Measurements from ENCODE around the gene MOSPD2.

Gene MOSPD2

GRCh38 chrX:14851526-14851925 lies 21.7 kb upstream of the MOSPD2 start:
- Histone ChIP-seq H3K36me3 (ENCODE audit: control insufficient read depth in 1 of 2, insufficient read depth in 2 of 2, low read depth in 1 of 2, low read length in 2 of 2) (no peaks in the 10 kb centered on the region), H3K4me3 (ENCODE audit: insufficient read depth in 1 of 2, low read depth in 1 of 2, low read length in 2 of 2) (no peak overlapping the region), H3K4me2 (ENCODE audit: low read length, poor library complexity, severe bottlenecking) (no peak overlapping the region), H2BK12ac (ENCODE audit: low read length in 2 of 2) (no peak overlapping the region), H4K91ac (ENCODE audit: low read length) (no peak overlapping the region), H3K4ac (ENCODE audit: low read depth in 1 of 2, low read length in 2 of 2) (no peak overlapping the region), H2AK5ac (ENCODE audit: low read length, severe bottlenecking) (no peak overlapping the region), H2BK15ac (ENCODE audit: low read depth, poor library complexity, severe bottlenecking) (no peak overlapping the region), H3K27ac (ENCODE audit: low read length, poor library complexity, severe bottlenecking) (no peak overlapping the region), H3K27me3 (ENCODE audit: control insufficient read depth in 1 of 2, insufficient read depth in 1 of 2, low read length in 2 of 2) (no peaks in the 10 kb centered on the region), H2AFZ (ENCODE audit: low read depth, low read length) (no peak overlapping the region), H3K9ac (ENCODE audit: low read length) (no peak overlapping the region), H2BK120ac (ENCODE audit: low read depth, low read length) (no peak overlapping the region), H2BK5ac (ENCODE audit: low read depth, low read length, poor library complexity, severe bottlenecking) (no peak overlapping the region), H3K14ac (ENCODE audit: low read length in 2 of 2) (no peak overlapping the region), H3K23ac (ENCODE audit: low read length in 2 of 2) (no peak overlapping the region), H3K9me3 (ENCODE audit: control insufficient read depth, low read length) (no peaks in the 10 kb centered on the region), H4K8ac (ENCODE audit: low read length) (no peak overlapping the region), H3K4me1 (ENCODE audit: control insufficient read depth, insufficient read depth, low read depth, low read length) (no peaks in the 10 kb centered on the region), H3K79me1 (replicated peaks; ENCODE audit: low read length, poor library complexity, severe bottlenecking) (no peaks in the 10 kb centered on the region), H3K18ac (ENCODE audit: low read depth in 1 of 2, low read length in 2 of 2) (no peak overlapping the region)
- 100% methylated on average over 1 of the region's 3 CpGs for WGBS
- no peak for DNase-seq

GRCh38 chrX:14864631-14865030 lies 8.6 kb upstream of the MOSPD2 start:
- peak overlapping the region; percentile 38 for H3K27ac ChIP-seq (ENCODE audit: low read length, poor library complexity, severe bottlenecking)
- no peak overlapping the region for H3K23ac ChIP-seq (ENCODE audit: low read length in 2 of 2)
- H3K9ac ChIP-seq (ENCODE audit: low read length) = no peak overlapping the region
- H3K4ac ChIP-seq (ENCODE audit: low read depth in 1 of 2, low read length in 2 of 2) = no peak overlapping the region
- H2AFZ ChIP-seq (ENCODE audit: low read depth, low read length) = no peak overlapping the region
- no peak overlapping the region for H4K8ac ChIP-seq (ENCODE audit: low read length)
- no peak overlapping the region for H2BK15ac ChIP-seq (ENCODE audit: low read depth, poor library complexity, severe bottlenecking)
- H2AK5ac ChIP-seq (ENCODE audit: low read length, severe bottlenecking) = no peak overlapping the region
- no peak overlapping the region for H2BK12ac ChIP-seq (ENCODE audit: low read length in 2 of 2)
- no peaks in the 10 kb centered on the region for H3K36me3 ChIP-seq (ENCODE audit: control insufficient read depth in 1 of 2, insufficient read depth in 2 of 2, low read depth in 1 of 2, low read length in 2 of 2)
- H3K18ac ChIP-seq (ENCODE audit: low read depth in 1 of 2, low read length in 2 of 2) = no peak overlapping the region
- WGBS = no CpG with 5 or more reads among the region's 1 CpG
- no peak overlapping the region for H3K4me3 ChIP-seq (ENCODE audit: insufficient read depth in 1 of 2, low read depth in 1 of 2, low read length in 2 of 2)
- H3K9me3 ChIP-seq (ENCODE audit: control insufficient read depth, low read length) = peaks cover 4% of the 10 kb centered on the region
- no peak overlapping the region for H3K4me2 ChIP-seq (ENCODE audit: low read length, poor library complexity, severe bottlenecking)
- H3K14ac ChIP-seq (ENCODE audit: low read length in 2 of 2) = no peak overlapping the region
- peaks cover 2% of the 10 kb centered on the region for H3K79me1 ChIP-seq (replicated peaks; ENCODE audit: low read length, poor library complexity, severe bottlenecking)
- H2BK120ac ChIP-seq (ENCODE audit: low read depth, low read length) = no peak overlapping the region
- H3K4me1 ChIP-seq (ENCODE audit: control insufficient read depth, insufficient read depth, low read depth, low read length) = no peaks in the 10 kb centered on the region
- no peaks in the 10 kb centered on the region for H3K27me3 ChIP-seq (ENCODE audit: control insufficient read depth in 1 of 2, insufficient read depth in 1 of 2, low read length in 2 of 2)
- H2BK5ac ChIP-seq (ENCODE audit: low read depth, low read length, poor library complexity, severe bottlenecking) = no peak overlapping the region
- H4K91ac ChIP-seq (ENCODE audit: low read length) = no peak overlapping the region
- DNase-seq = peak; percentile 17

GRCh38 chrX:14865201-14865600 lies 8.0 kb upstream of the MOSPD2 start:
- H3K36me3 ChIP-seq (ENCODE audit: control insufficient read depth in 1 of 2, insufficient read depth in 2 of 2, low read depth in 1 of 2, low read length in 2 of 2) = no peaks in the 10 kb centered on the region
- no peak overlapping the region for H4K8ac ChIP-seq (ENCODE audit: low read length)
- H3K79me1 ChIP-seq (replicated peaks; ENCODE audit: low read length, poor library complexity, severe bottlenecking) = peaks cover 2% of the 10 kb centered on the region
- H3K9me3 ChIP-seq (ENCODE audit: control insufficient read depth, low read length) = peaks cover 4% of the 10 kb centered on the region
- H3K23ac ChIP-seq (ENCODE audit: low read length in 2 of 2) = no peak overlapping the region
- no peak overlapping the region for H2BK15ac ChIP-seq (ENCODE audit: low read depth, poor library complexity, severe bottlenecking)
- no peak overlapping the region for H2BK5ac ChIP-seq (ENCODE audit: low read depth, low read length, poor library complexity, severe bottlenecking)
- no peak overlapping the region for H4K91ac ChIP-seq (ENCODE audit: low read length)
- no peak overlapping the region for H2AK5ac ChIP-seq (ENCODE audit: low read length, severe bottlenecking)
- H3K14ac ChIP-seq (ENCODE audit: low read length in 2 of 2) = no peak overlapping the region
- H3K4me2 ChIP-seq (ENCODE audit: low read length, poor library complexity, severe bottlenecking) = no peak overlapping the region
- H3K4me1 ChIP-seq (ENCODE audit: control insufficient read depth, insufficient read depth, low read depth, low read length) = no peaks in the 10 kb centered on the region
- no peak overlapping the region for H3K4me3 ChIP-seq (ENCODE audit: insufficient read depth in 1 of 2, low read depth in 1 of 2, low read length in 2 of 2)
- H2BK120ac ChIP-seq (ENCODE audit: low read depth, low read length) = no peak overlapping the region
- no CpG with 5 or more reads among the region's 1 CpG for WGBS
- H3K18ac ChIP-seq (ENCODE audit: low read depth in 1 of 2, low read length in 2 of 2) = no peak overlapping the region
- no peaks in the 10 kb centered on the region for H3K27me3 ChIP-seq (ENCODE audit: control insufficient read depth in 1 of 2, insufficient read depth in 1 of 2, low read length in 2 of 2)
- H3K27ac ChIP-seq (ENCODE audit: low read length, poor library complexity, severe bottlenecking) = no peak overlapping the region
- H2BK12ac ChIP-seq (ENCODE audit: low read length in 2 of 2) = no peak overlapping the region
- no peak overlapping the region for H3K9ac ChIP-seq (ENCODE audit: low read length)
- no peak overlapping the region for H3K4ac ChIP-seq (ENCODE audit: low read depth in 1 of 2, low read length in 2 of 2)
- H2AFZ ChIP-seq (ENCODE audit: low read depth, low read length) = no peak overlapping the region
- DNase-seq = peak; percentile 7

GRCh38 chrX:14871767-14872166 lies 1.5 kb upstream of the MOSPD2 start:
- Histone ChIP-seq H3K27me3 (ENCODE audit: control insufficient read depth in 1 of 2, insufficient read depth in 1 of 2, low read length in 2 of 2) (no peaks in the 10 kb centered on the region), H3K14ac (ENCODE audit: low read length in 2 of 2) (no peak overlapping the region), H2AK5ac (ENCODE audit: low read length, severe bottlenecking) (no peak overlapping the region), H3K36me3 (ENCODE audit: control insufficient read depth in 1 of 2, insufficient read depth in 2 of 2, low read depth in 1 of 2, low read length in 2 of 2) (no peaks in the 10 kb centered on the region), H3K23ac (ENCODE audit: low read length in 2 of 2) (no peak overlapping the region), H2BK120ac (ENCODE audit: low read depth, low read length) (no peak overlapping the region), H4K8ac (ENCODE audit: low read length) (no peak overlapping the region), H3K27ac (ENCODE audit: low read length, poor library complexity, severe bottlenecking) (no peak overlapping the region), H3K4me2 (ENCODE audit: low read length, poor library complexity, severe bottlenecking) (no peak overlapping the region), H2AFZ (ENCODE audit: low read depth, low read length) (no peak overlapping the region), H3K4me1 (ENCODE audit: control insufficient read depth, insufficient read depth, low read depth, low read length) (no peaks in the 10 kb centered on the region), H3K4me3 (ENCODE audit: insufficient read depth in 1 of 2, low read depth in 1 of 2, low read length in 2 of 2) (no peak overlapping the region), H3K4ac (ENCODE audit: low read depth in 1 of 2, low read length in 2 of 2) (no peak overlapping the region), H2BK12ac (ENCODE audit: low read length in 2 of 2) (no peak overlapping the region), H3K9me3 (ENCODE audit: control insufficient read depth, low read length) (peaks cover 4% of the 10 kb centered on the region), H2BK15ac (ENCODE audit: low read depth, poor library complexity, severe bottlenecking) (no peak overlapping the region), H2BK5ac (ENCODE audit: low read depth, low read length, poor library complexity, severe bottlenecking) (no peak overlapping the region), H3K79me1 (replicated peaks; ENCODE audit: low read length, poor library complexity, severe bottlenecking) (peaks cover 3% of the 10 kb centered on the region), H3K18ac (ENCODE audit: low read depth in 1 of 2, low read length in 2 of 2) (no peak overlapping the region), H3K9ac (ENCODE audit: low read length) (no peak overlapping the region), H4K91ac (ENCODE audit: low read length) (no peak overlapping the region)
- no peak for DNase-seq
- WGBS = no CpG with 5 or more reads among the region's 1 CpG

Measured in mesenchymal stem cell (in vitro differentiated cells and primary cell).